GM21528 (cell line): ENCODE measurements around the gene TLX3.
A peak's percentile ranks its signal among the peaks of the same experiment; 100 is the strongest.
"Not testable (repeated sequence)": the region's sequence is repeated elsewhere in the genome, so short reads cannot be mapped to it uniquely, and the experiment has no call there.

ENCODE experiments used
- ATAC-seq: cut with Tn5 transposase; IDR thresholded peaks from one replicate; pipeline ENCODE4 v1.9.1; 2021; ENCODE audit warnings: mild to moderate bottlenecking, moderate library complexity; ENCODE audit not compliant: unreplicated experiment, low FRiP score

Gene TLX3

DNA sequence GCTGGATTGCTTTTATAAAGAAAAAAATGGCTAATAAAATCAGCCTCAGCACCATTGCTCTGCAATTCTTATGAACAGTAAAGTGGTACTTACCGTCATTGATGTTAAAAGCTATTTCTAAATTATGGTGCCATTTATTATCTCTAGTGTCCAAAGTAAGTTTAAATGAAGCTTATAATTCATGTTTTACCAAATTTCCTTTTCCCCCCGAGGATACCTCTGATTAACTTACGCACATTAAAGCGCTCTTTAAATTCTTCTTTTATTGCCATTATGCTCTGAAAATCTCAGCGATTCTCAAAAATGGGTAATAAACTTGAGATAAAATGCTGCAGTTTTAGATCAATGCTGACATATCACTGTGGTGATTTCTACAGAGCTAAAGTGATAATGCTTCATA is 13.5 kb downstream of the TLX3 start:
- no peak for ATAC-seq

- ATAC-seq: no peak
These were observed 14.0 kb downstream of the TLX3 start for GRCh38 chr5:171323007-171323406.

GRCh38 chr5:171323806-171324632 is 15.0 kb downstream of the TLX3 start:
- no peak for ATAC-seq

- no peak for ATAC-seq
These were observed 21.0 kb downstream of the TLX3 start for GRCh38 chr5:171330021-171330420.

- ATAC-seq: no peak
These were observed 26.6 kb downstream of the TLX3 start for GRCh38 chr5:171335616-171336015.

GRCh38 chr5:171336521-171337209 is 27.6 kb downstream of the TLX3 start:
- no peak for ATAC-seq

DNA sequence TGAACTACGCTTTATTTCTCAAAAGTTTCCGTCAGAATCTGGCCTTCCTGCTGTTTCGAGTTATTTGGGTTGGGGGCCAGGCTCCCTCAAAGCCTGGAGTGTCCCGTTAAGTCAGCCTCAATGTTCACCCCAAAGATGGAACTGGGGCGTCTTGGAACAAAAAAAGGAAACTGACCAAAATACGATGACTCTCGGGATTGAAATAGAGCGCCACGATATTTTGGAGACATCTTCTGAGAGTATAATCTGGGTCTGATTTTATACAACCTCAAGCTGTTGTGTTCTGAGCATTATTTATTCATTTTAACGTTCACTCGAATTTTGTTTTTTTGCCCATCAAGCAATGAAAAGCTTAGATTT is 28.1 kb downstream of the TLX3 start:
- ATAC-seq: no peak

GRCh38 chr5:171340042-171340441 is 31.0 kb downstream of the TLX3 start:
- ATAC-seq: no peak

GRCh38 chr5:171340491-171340890 is 31.4 kb downstream of the TLX3 start:
- no peak for ATAC-seq

DNA sequence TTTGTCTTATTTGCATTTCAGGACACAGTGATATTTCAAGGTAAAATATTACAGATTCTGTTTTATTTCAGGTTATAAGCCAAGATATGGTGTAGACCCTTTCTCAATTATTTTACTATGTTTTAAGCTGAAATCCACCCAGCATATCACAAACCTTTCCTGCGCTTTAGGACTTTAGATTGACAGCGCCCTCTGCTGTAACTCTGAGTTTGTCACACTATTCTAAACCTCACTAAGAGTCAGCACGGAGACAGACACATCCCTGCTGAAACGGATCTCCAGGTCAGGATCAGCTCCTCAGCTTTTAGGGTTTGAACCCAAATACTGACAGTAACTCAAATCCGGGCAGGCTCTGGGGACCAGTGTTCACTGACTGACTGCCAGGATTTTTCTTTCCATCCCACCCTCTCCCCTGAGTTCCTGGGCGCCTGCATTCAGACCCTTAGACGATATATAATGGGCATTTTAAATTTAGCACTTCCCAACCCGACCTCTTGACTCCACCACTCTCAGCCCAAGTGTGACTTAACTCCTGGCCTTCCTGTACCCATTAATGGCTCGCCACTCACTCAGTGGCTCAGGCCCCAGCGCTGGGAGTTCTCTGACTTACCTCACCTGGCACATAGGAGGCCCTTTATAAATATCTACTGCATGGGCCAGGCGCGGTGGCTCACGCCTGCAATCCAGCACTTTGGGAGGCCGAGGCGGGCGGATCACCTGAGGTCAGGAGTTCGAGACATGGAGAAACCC is 33.5 kb downstream of the TLX3 start:
- peak; percentile 68 for ATAC-seq

DNA sequence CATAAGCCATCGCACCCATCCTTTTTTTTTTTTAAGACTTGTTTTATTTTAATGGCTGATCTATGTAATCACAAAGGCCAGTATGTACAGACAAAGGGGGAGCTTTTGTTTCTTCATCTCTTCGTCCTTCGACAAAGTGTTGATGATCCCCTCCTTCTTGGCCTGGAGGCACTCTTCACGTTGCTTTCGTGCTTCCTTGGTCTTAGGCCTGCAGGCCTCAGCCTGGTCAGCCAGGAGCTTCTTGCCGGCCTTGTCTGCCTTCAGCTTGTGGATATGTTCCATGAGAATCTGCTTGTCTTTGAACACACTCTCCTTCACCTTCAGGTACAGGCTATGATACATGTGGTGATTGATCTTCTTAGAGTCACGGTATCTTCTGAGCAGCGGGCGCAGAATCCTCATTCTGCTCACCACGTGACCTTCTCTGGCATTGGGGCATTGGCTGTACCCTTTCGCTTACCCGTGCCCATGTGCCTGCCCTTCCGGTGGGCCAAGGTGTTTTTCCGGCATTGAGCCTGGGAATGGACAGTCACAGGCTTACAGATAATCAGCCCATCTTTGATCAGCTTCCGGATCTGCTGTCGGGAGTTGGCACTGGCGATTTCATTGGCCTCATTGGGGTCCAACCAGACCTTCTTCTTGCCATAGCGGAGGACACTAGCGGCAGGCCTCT is 36.0 kb downstream of the TLX3 start:
- no peak for ATAC-seq

DNA sequence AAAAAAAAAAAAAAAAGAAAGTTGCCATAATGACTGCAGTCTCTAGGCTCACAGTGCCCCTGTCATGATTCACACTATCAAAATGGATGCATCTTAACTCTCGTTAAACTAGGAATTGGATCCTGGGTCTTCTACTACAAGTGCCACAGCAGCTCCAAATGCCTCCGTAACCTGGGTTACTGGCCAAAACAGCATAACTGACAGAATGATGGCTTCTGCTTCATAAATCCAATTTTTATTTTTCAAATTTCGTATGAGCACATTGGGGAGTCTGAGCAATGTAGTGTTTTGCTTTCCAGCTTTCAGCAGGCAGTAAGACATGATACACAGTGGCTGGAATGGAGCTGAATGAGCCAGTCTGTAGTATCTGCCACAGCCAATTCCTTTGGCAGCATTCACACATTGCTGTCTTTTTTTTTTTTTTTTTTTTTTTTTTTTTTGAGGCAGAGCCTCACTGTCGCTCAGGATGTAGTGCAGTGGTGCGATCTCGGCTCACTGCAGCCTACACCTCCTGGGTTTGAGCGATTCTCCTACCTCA is 42.6 kb downstream of the TLX3 start:
- no peak for ATAC-seq

DNA sequence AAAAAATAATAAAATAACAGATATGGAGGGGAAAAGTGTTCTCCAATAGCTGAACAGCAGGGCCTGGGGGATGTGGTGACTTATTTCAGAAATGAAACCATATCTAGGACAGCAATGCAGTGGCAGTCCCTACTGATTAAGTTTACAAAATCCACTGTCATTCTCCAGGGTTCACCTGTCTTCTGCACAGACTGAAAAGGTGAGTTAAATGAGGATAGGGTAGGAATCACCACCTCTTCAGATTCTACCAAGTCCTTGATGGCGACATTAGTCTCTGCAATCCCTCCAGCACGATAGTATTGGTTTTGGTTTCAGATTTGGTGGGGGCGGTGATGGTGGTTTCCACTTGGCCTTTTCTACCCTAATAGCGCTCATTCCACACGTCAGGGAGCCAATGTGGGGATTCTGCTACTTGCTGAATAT is 46.3 kb downstream of the TLX3 start:
- peak; percentile 96 for ATAC-seq

DNA sequence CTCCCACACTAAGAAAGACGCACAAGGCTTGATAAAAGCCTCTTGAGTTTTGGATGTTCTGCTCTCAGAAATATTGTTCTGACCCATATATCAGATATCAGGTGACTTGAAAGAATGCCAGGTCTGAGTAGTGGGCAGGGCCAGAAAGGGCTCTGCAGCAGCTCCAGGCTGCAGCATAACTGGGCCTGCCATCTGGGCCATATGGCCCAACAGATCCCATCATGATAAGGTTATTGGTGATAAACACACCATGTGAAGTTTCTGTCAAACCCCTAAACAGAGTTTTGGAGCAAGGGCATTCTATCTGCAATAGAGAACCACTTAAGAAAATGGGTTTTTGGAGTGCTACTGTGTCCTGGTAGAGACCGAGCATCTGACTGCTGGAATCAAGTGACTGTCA is 48.8 kb downstream of the TLX3 start:
- ATAC-seq: no peak

DNA sequence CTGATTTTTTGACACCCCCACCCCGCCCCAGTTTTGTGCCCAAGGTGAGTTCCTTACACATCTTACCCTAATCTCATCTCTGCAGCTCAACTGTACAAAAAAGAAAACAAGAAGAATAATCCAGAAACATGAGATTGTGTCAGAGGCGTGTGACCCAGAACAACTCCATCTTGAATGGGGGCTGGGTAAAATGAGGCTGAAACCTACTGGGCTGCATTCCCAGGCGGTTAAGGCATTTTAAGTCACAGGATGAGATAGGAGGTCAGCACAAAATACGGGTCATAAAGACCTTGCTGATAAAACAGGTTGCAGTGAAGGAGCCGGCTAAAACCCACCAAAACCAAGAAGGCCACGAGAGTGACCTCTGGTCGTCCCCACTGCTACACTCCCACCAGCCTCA is 52.1 kb downstream of the TLX3 start:
- ATAC-seq: not testable (repeated sequence)
